Muscle of back (tissue), 11 donors: Measurements from ENCODE around the gene KCNK10. TPM values are rescaled to one million over a fixed set of nuclear protein-coding genes. Genes with fewer than 3 reads are reported as not detected.

Source experiments
- DNase-seq, 3 donors: peaks; one replicate each; pipeline versions ENCODE4 v3.0.0 to v3.0.0-alpha.2; 2013
- polyA plus RNA-seq, 10 donors: library from polyadenylated mRNA; unstranded; fragments of 120-200 nt; gene quantifications; one replicate each; pipeline ENCODE4 v1.2.1, GENCODE V29; 2013; ENCODE audit not compliant: insufficient read length in 10 of 10

Gene KCNK10
- polyA plus RNA-seq, 10 donors: 0.01 to 0.15 (median 0.06) TPM; not detected in 2

DNA sequence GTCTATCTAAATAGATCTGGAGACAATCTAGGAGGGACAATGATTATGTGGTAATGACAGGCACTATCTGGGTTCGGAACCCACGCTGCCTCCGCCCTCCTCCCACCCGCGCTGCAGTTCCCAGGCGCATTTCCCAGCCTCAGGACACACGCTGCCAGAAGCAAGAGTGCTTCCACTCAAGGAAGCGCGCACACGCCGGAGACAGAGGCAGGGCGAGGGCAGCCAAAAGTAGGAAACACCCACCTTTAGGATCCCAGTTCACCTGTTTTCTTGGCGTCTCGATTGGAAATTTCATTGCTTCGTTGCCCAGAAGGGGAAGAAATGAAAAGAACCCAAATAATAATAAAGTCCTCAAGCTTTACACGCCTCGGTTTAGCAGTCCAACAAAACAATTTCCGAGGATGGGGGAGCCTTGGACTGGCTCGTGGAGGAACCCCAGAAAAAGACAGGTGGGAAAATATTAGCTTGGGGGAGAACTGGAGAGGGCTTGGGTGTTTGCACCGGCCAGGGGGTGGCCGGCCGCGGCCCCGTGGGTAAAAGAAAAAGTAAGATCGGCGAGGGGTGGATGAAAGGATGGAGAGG, 474 bp downstream of the KCNK10 start:
- DNase-seq: peak in 1 of 3 donors; percentile 10

DNA sequence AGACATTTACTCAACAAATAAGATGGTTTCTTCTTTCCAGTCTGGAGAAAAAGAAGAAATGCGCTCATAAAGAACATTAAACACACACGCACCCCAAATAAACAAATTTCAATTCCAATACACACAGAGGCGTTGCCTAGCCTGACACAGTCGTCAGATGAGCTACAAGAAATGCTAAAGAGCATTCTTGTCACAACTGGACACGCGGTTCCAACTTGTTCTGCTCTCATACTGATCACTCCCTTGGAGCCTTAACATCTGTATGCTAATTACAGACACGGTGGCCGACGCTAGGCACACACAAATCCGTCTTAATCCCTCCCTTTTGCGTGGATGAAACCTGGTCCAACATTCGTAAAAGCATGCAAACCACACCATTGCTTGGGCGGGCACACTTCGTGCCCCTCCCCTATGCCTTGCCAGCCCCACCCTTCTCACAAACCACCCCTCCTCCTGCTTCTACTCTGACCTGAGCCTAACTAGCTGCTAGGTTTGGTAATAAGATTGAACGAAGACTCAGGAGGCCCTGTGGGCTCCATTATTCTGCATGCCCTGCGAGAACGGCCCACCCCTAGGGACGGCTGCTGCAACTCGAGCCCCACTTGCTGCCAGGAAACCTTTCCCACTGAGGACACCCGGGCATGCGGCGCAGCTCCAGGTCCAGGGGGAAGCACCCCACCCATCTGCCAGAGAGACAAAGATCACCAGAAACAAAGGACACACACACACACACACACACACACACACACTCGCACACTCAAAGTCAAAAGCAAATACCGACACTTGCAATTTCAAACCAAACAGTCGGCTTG, 1.2 kb downstream of the KCNK10 start:
- no peak for DNase-seq

DNA sequence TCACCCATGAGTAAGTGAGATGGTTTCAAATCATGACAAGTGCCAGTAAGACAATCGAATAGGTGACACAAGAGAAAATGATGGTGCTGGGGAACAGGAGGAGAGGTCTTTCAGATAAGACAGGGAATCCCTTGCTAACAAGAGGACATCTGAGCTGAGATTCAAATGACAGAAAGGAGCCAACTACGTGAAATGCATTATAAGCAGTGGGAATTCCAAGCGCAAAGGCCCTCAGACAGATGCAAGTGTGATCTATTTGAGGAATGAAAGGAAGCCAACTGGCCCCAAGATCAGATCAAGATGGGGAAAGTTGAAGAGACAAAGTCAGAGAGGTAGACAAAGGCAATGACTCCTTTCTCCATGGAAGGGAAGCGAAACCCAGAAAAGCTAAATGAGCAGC, 4.7 kb downstream of the KCNK10 start:
- no peak for DNase-seq

DNA sequence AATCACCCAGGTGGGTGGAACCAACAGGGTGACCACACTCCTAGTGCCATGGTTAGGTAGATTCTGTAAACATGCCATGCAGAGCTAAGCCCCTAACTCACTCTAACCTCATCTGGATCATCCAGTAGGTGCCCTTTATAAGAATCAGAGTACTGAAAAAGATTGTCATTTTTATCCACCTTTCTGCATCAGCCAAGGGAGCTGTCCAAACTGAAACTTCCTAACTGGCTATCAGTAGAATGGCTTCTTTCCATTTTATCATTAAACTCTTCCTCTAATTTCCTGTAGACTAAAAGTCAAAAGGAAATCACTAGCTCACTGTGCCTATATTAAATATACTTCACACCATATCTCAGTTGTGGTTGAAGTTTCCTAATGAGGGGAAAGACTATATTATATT, 6.5 kb downstream of the KCNK10 start:
- no peak for DNase-seq

DNA sequence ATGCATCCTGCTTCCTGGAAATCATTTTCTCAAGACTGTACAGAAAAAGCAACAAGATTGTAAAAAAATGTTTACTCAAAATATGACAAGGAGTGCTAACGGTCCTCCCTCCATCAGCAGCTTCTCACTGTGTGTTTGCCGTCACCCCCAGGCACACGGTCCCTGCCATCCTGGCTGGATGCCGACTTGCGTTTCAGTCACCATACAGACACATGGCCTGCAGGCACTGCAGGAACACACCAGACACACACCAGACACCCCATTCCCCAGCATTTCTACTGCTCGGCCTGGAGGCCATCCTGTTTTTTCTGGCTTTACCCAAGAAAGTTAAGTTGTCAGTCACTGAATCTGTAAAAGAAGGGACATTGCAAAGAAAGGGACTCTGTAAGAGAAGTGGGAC, 10.8 kb downstream of the KCNK10 start:
- no peak for DNase-seq

DNA sequence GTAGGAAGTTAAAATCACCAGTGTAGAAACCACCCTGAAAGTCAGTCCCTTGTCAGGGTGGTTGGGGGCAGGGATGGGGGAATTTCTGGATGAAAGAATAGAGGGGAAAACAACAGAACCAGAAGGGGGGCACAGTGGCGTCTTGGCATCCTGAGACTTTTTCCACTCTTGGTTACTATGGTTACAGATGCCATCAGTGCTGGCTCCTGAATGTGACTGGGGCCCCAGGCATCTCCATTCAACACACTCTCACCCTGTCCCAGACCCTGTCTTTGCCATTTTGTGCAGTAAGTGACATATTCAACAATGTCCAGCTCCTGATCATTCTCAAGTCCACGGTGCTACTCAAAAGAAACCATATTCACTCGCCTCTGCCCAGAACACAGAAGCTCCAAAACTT, 11.3 kb downstream of the KCNK10 start:
- DNase-seq: no peak

DNA sequence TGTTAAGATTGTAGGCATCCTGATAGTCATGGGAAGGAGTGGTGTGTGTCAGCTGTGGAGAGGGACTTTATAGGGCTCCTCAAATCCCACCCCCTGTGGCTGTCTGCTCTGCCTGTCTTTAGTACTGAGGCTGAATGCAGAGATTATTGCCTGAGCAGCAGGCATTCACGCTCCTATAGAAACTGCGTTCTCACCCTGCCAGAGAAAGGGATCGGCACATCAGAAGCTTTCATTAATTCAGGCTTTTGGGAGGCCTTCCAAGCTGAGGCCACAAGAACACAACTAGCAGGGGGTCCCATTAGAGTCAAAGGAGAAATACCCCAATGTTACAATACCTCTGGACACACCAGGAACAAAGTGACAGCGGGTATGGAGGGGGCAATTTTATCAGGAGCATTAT, 12.6 kb downstream of the KCNK10 start:
- no peak for DNase-seq

DNA sequence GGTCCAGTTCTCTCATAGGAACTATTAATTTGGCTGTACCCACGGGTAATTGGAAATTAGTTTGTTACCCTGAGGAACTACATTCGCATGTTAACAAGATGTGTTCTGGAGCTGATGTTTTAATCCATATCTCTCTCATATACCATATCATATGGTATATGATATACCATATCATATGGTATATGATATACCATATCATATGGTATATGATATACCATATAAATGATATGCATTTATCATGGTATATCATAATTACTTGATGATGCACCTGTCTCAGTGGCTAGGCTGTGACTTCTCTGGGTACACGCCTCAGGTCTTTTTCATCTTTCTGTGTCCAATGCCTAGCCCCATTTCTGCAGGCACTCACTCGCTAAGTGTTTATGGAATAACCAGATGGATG, 13.0 kb downstream of the KCNK10 start:
- no peak for DNase-seq

DNA sequence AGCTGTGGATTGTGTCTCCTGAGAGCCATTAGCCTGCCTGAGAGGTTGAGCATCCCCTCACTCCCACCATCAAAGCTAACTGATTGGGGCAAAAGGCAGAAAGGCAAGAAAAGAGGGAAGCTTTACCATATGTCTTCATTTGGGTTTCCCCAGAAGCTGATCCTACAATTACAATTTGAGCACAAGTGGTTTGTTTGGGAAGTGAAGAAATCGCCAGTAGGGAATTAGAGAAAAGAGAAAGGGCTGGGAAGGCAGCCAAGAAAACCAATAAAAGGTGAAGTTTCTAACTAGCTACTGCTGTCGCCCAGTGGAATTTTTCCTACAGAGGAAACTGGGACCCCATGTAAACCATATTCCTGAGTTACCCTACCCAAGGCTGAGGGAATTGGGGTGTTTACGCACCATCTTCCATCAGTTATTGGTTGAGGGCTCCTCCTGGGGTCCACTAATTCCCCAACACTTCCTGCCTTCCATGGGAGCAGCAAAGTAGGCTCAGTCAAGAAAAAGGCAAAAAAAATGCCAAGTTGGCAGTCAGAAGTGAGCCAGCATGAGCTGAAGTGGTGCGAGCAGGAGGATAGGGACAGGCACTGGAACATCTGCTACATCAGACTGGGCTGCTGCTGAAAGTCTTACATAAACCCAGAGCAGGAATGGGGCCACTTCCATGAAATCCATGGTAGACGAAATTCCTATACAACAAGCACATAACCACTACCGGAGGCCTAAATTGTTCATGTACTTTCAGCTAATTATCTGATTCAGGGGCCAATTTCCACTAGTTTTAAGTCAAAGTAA, 17.3 kb downstream of the KCNK10 start:
- DNase-seq: no peak

DNA sequence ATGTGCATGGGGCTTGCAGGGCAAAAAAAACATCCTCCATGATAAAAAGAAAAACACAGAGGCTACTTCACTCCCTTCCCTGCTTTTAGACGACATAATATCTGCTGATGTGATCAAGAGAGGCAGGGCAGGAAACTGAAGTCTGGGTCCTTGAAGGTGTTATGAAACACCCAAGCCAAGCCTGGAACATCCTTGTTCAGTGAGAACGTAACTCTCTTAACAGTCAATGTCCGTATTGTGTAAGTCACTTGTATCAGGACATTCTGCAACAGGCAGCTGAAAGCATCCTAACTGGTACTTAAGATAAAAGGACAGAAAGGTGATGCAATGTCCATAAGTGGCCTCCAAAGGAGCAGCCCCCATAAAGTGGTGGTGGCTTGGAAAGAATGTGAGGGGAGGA, 20.0 kb downstream of the KCNK10 start:
- DNase-seq: no peak

DNA sequence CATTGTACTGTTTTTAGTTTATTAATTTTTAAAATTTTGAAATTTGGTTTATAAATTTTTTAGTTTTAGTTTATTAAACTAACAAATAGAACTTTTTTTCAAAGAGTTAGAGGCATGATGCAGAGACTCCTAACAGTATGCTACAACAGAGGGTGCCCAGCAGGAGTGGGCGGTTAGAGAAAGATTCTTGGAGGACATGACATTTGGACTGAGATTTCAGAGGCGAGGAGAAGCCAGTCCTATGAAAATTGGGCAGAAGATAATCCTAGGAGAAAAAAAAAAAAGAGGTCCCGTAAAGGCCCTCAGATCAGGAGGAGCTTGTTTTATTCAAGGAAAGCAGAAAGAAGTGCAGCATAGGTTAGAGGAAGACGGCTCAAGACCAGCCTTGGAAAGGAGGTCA, 21.7 kb downstream of the KCNK10 start:
- no peak for DNase-seq

DNA sequence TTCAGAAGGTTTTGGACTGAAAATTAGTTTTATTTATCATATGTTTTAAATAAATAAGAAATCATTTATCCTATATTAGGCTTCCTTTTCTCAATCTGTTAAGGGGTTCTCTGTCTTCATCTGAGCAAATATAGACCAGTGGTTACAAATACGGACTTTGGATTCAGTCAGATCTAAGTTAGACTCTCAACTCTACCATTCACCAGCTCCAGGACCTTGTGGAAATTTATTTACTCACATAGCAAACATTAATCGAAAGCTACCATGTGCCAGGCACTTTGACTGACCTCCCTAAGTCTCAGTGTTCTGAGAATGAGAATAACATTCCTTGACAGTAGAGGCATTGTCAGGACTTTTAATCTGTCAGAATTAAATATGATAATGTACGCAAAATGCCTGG, 22.3 kb downstream of the KCNK10 start:
- no peak for DNase-seq

DNA sequence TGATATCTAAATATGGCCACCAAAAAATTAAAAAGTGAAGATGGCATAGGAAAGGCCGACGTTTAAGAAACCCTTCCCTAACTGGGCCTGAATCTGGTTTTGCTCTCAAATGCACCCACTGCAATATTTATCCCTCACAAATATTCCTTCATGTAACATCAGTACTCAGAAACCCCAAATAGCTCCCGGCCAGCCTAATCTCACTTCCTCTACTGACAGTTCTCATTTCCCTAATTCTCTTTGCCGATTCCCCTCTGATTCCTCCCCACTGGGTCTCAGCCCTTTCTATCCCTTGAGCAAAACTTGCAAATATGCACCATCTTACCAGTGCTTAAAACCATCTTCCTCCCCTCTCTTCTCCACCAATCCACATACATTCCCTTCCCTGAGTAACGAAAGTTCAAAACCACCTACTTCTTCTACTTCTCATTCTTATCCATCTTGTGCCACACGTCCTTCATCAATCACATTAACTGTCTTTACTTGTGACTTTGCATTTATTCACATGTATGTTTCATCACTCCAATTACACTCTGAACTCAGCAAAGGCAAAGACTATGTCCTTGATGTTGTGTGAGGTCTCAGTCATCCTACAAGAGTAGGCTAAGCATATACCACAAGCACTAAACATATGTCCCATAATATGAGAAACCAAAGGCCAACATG, 23.1 kb downstream of the KCNK10 start:
- DNase-seq: peak in 1 of 3 donors; percentile 18

DNA sequence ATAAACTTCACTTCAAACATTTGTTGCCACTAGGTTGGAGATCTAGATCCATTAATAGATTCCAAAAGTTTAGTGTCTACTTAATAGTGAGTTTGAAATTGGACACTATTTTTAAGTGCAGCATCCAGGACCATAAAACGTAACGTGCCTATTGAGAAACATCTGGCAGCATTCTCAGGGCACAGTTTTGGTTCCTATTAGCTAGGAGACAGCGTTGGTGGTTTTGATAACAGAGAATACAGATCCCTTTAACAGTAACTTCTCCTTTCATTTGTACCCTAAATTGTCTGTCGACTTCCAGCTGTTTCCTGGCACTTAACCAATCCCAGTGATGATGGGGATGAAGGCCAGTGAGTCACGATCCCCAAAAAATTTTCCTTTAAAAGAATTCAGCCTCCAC, 25.8 kb downstream of the KCNK10 start:
- DNase-seq: no peak

DNA sequence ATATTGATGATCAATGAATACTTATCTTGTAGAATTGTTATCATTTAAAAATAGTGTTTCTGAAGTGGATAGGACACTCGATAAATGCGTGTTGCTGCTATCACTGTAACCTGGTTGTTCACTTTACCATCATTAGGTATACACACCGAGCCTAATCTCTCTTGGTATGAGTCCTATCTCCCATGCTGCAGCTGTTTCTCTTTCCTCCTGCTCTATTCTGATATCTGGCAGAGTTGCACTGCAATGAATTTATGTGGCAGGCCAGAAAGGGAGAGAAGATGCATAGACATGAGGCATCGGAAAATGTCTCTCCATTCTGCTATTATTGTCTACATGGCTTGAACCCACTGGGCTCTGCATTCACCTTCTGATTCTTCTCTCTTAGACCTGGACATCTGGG, 26.7 kb downstream of the KCNK10 start:
- no peak for DNase-seq

DNA sequence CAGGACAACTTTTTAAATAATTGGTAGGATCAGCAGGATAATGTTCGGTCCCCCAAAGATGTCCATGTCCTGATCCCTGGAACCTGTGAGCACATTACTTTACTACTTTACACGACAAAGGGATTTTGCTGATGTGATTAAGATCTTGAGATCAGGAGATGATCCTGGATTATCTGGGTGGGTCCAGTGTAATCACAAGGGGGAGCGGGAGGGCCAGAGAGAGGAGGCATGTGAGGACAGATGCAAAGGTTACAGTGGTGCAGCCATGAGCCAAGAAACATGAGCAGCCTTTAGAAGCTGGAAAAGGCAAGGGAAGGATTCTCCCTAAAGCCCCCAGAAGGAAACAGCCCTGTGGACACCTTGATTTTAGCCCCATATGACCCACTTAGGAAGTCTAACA, 33.1 kb downstream of the KCNK10 start:
- DNase-seq: no peak

DNA sequence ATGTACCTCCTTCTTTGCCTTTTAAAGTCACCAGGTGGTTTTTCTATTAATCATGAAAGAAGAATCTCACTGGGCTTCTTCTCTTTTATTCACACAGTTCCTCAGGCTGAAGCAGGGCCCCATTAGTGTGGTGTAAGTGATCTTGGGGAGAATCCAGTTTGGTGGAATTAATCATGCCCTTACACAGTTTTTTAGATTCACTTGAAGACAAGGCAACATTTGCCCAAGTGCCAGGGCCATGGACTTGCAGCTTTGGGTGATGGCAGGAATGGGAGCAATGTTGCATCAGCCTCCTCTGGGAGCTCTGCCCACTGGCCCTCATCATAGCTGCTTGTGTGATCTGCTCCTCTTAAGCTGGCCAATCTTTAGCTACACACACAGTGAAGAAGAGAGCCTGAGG, 33.8 kb downstream of the KCNK10 start:
- no peak for DNase-seq

DNA sequence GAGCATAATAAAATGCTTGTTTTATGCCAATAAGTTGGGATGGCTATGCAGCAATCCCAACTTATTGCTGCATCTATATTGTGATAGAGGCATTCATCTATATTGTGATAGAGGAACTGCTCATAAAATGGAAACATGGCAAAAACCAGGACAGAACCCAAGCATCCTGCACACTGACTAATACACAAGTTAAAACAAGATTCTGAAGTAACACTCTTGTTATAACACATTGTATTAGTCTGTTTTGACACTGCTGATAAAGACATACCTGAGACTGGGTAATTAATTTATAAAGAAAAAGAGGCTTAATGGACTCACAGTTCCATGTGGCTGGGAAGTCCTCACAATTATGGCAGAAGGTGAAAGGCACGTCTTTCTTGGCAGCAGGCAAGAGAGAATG, 36.8 kb downstream of the KCNK10 start:
- no peak for DNase-seq

DNA sequence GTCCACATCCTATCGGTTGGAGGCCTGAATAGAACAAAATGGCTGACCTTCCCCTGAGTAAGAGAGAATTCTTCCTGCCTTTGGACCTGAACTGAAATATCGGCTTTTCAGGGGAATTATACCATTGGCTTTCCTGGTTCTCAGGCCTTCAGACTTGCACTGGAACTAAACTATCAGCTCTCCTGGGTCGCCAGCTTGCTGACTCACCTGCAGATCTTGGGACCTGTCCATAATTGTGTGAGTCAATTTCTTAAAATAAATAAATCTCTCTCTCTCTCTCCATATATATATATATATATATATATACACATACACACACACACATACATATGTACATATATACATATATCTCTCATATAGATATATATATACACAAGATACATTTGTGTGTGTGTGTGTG, 41.6 kb downstream of the KCNK10 start:
- DNase-seq: no peak

DNA sequence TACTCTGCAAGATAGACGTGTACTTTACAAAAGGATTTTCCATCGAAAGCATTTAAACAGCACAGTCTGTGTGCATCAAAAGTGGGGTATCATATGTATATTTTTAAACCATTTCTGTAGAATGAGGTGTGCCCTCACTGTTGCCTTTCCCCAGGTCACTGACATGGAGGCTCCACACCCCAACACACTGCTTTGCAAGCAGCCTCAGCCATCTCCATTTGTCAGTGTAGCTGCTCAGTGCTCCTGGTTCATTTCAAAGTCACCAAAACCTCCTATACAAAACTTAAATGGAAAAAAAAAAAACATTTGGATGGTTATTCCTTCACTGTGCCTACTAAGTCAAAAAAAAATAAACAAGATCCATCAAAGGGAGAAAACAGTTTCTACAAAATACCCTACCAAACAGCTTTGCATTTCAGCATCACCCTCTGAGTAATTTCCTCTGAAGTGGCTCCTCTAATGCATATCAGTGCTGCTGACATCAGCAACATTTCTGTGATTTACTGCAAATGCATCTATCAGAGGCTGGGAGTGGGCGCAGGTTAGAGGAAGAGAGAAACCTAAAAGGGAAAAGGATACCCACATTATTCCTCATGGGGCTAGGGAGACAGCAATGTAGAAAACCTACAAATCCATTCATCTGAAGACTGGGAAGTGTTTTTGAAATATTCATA, 46.0 kb downstream of the KCNK10 start:
- no peak for DNase-seq

DNA sequence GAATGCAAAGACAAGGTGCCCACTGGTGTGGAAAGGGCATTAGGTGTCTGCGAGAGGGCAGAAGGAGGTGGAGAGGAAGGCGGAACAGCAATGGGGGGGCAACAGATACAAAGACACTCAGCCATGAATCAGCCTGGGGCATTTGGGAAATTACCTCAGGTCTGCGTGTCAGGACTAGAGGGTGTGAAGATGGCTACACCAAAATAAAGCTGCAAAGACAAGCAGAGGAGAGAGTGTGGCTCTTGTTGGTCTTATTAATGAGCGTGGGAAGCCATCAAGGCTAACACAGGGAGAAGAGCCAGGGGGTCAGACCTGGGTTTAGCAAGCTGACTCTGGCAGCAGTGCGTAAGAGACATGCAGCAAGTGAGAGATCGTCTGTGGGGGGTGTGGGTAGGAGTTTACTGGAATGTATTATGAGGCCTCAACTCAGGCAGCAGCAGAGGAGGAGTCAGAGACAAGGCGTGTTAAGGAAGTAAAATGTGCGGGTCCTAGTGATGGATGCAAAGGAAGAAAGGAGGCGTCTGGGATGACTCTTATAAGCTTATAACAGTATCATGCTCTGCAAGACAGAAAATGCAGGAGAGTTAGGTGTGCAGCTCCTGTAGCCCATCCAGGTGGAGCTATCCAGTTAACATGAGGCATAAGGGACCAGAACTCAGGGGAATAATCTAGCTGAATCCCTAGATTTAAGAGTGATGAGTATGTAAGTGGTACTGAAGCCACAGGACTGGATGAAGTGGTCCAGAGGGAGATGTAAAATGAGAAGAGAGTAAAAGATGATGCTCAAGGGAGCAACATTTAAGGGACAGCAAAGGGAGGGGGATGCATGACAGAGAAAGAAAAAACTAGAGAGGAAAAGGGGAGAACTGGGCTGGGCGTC, 50.4 kb downstream of the KCNK10 start:
- no peak for DNase-seq
